A549 (cell line): ENCODE results near the gene CEBPG. TPM values are rescaled to one million over a fixed set of nuclear protein-coding genes. Genes with fewer than 3 reads are reported as not detected.

ENCODE experiments used
- ATAC-seq, 2 experiments: fragments of 200-7000 bp in 1 of 2; fragments of >200 bp in 1 of 2; cut with Nextera tagmentation in 1 of 2; cut with Tn5 transposase in 1 of 2; 3 replicates each; pipeline versions ENCODE4 v1.8.0 to v1.9.1; 2018 to 2020; ENCODE audit warnings: mild to moderate bottlenecking in 1 of 2, moderate library complexity in 1 of 2
- CTCF ChIA-PET: fragments of 300-600 bp; sonication (Branson Sonifier 250); formaldehyde crosslinking; extraction: SDS; loops from one replicate; lab custom pipeline; 2021; ENCODE audit warnings: antibody characterized with exemption, inconsistent platforms; lab: Yijun Ruan, JAX
- POLR2A ChIA-PET: fragments of 350-600 bp; formaldehyde crosslinking; extraction: SDS; loops from one replicate; lab custom pipeline; 2021; ENCODE audit warnings: antibody characterized with exemption, inconsistent platforms; lab: Yijun Ruan, JAX
- DNase-seq, 2 experiments: peaks; one replicate each; pipeline versions ENCODE4 v3.0.0 to v3.0.0-alpha.2; 2011 to 2016; ENCODE audit warnings: low read depth in 1 of 2, low spot score in 1 of 2
- FAIRE-seq: peaks from 2 replicates; lab custom pipeline; 2011; peaks lifted over from hg19 to GRCh38; lab: Jason Lieb, UNC
- H3K27ac ChIP-seq, 2 experiments: fragments of >200 bp; sonication (Bioruptor Twin); formaldehyde crosslinking; 3 replicates each; pipeline ENCODE4 v1.5.1; 2016 to 2017
- H3K4me1 ChIP-seq: fragments of >200 bp; sonication (Bioruptor Twin); formaldehyde crosslinking; 3 replicates; pipeline ENCODE4 v1.6.1; 2016
- H3K4me2 ChIP-seq: fragments of >200 bp; sonication (Bioruptor Twin); formaldehyde crosslinking; 3 replicates; pipeline ENCODE4 v1.6.1; 2016
- H3K4me3 ChIP-seq: fragments of >200 bp; sonication (Bioruptor Twin); formaldehyde crosslinking; 3 replicates; pipeline ENCODE4 v1.5.1; 2016
- H3K9me3 ChIP-seq: fragments of >200 bp; sonication (Bioruptor Twin); formaldehyde crosslinking; 3 replicates; pipeline ENCODE4 v1.6.1; 2016
- ATOH8 ChIP-seq: fragments of 250-450 bp; sonication (Bioruptor Pico); IDR thresholded peaks from 2 replicates; pipeline ENCODE4 v1.5.0; 2020; ENCODE audit warnings: low read depth, mild to moderate bottlenecking, moderate library complexity
- BCL3 ChIP-seq: fragments of >200 bp; sonication (Bioruptor Twin); formaldehyde crosslinking; IDR thresholded peaks from 3 replicates; pipeline ENCODE4 v1.6.1; 2016
- CBX2 ChIP-seq: fragments of 200-600 bp; sonication (generic); IDR thresholded peaks from 2 replicates; pipeline ENCODE4 v1.6.1; 2016; ENCODE audit warnings: low read depth, mild to moderate bottlenecking, borderline replicate concordance
- CBX8 ChIP-seq: fragments of 200-600 bp; sonication (generic); IDR thresholded peaks from 2 replicates; pipeline ENCODE4 v1.6.1; 2016
- CEBPB ChIP-seq, 2 experiments: fragments of >200 bp in 1 of 2; sonication (Bioruptor Twin) in 1 of 2; formaldehyde crosslinking in 1 of 2; IDR thresholded peaks; 2 replicates each; pipeline ENCODE4 v1.6.1; 2012 to 2016
- CTCF ChIP-seq: fragments of >200 bp; sonication (Bioruptor Twin); formaldehyde crosslinking; IDR thresholded peaks from 3 replicates; pipeline ENCODE4 v1.5.1; 2016
- E2F6 ChIP-seq: IDR thresholded peaks from 2 replicates; pipeline ENCODE4 v1.6.1; 2012; ENCODE audit warnings: low read depth, borderline replicate concordance
- EHF ChIP-seq: fragments of 250-450 bp; sonication (Bioruptor Pico); IDR thresholded peaks from 2 replicates; pipeline ENCODE4 v1.5.0; 2020; ENCODE audit warnings: mild to moderate bottlenecking
- ESRRA ChIP-seq: fragments of 150-350 bp; IDR thresholded peaks from 2 replicates; pipeline ENCODE4 v1.6.1; 2014; ENCODE audit warnings: mild to moderate bottlenecking, low read length, borderline replicate concordance
- HOXA7 ChIP-seq: fragments of 250-450 bp; sonication (Bioruptor Pico); IDR thresholded peaks from 2 replicates; pipeline ENCODE4 v1.5.0; 2020; ENCODE audit warnings: mild to moderate bottlenecking, moderate library complexity
- HOXB13 ChIP-seq: fragments of 250-450 bp; sonication (Bioruptor Pico); IDR thresholded peaks from 2 replicates; pipeline ENCODE4 v1.5.0; 2020; ENCODE audit warnings: low read depth, mild to moderate bottlenecking, moderate library complexity
- HOXB5 ChIP-seq: fragments of 250-450 bp; sonication (Bioruptor Pico); IDR thresholded peaks from 2 replicates; pipeline ENCODE4 v1.5.0; 2020; ENCODE audit warnings: mild to moderate bottlenecking, moderate library complexity
- JUN ChIP-seq, 2 experiments: fragments of >200 bp; sonication (Bioruptor Twin); formaldehyde crosslinking; IDR thresholded peaks; 2 replicates in 1 of 2; 3 replicates in 1 of 2; pipeline ENCODE4 v1.6.1; 2016 to 2017
- JUNB ChIP-seq: fragments of >200 bp; sonication (Bioruptor Twin); formaldehyde crosslinking; IDR thresholded peaks from 2 replicates; pipeline ENCODE4 v1.6.1; 2016
- MYC ChIP-seq: IDR thresholded peaks from 2 replicates; pipeline ENCODE4 v1.6.1; 2012; ENCODE audit warnings: mild to moderate bottlenecking, inconsistent platforms, low read length, improper control_type of control experiment, borderline replicate concordance
- NPAS2 ChIP-seq: fragments of 250-450 bp; sonication (Bioruptor Pico); IDR thresholded peaks from 2 replicates; pipeline ENCODE4 v1.8.0; 2022; ENCODE audit warnings: mild to moderate bottlenecking, moderate library complexity, borderline replicate concordance
- NR3C1 ChIP-seq: fragments of >200 bp; sonication (Bioruptor Twin); formaldehyde crosslinking; IDR thresholded peaks from 3 replicates; pipeline ENCODE4 v1.6.1; 2017
- PHF8 ChIP-seq: fragments of 200-600 bp; sonication (generic); IDR thresholded peaks from 2 replicates; pipeline ENCODE4 v1.6.1; 2016; ENCODE audit warnings: low read depth, mild to moderate bottlenecking, antibody characterized with exemption, moderate library complexity, borderline replicate concordance
- POLR2A ChIP-seq: IDR thresholded peaks from 2 replicates; pipeline ENCODE4 v1.6.1; 2012; ENCODE audit warnings: mild to moderate bottlenecking, low read length
- POLR2AphosphoS2 ChIP-seq: conservative IDR thresholded peaks from 2 replicates; pipeline ENCODE4 v1.6.1; 2012; ENCODE audit warnings: low read length, improper control_type of control experiment, inconsistent platforms
- RAD21 ChIP-seq, 2 experiments: fragments of >200 bp in 1 of 2; sonication (Bioruptor Twin) in 1 of 2; formaldehyde crosslinking in 1 of 2; IDR thresholded peaks in 1 of 2; conservative IDR thresholded peaks in 1 of 2; 2 replicates in 1 of 2; 3 replicates in 1 of 2; pipeline ENCODE4 v1.6.1; 2012 to 2018; ENCODE audit warnings: inconsistent platforms in 1 of 2
- RARB ChIP-seq: fragments of 250-450 bp; sonication (Bioruptor Pico); IDR thresholded peaks from 2 replicates; pipeline ENCODE4 v1.8.0; 2021; ENCODE audit warnings: mild to moderate bottlenecking, moderate library complexity
- RCOR1 ChIP-seq: fragments of 150-350 bp; IDR thresholded peaks from 2 replicates; pipeline ENCODE4 v1.6.1; 2014; ENCODE audit warnings: antibody characterized with exemption, low read length, low read depth
- RFX5 ChIP-seq: fragments of 450-650 bp; IDR thresholded peaks from 2 replicates; pipeline ENCODE4 v1.7.1; 2014; ENCODE audit warnings: antibody characterized with exemption, mild to moderate bottlenecking, moderate library complexity
- TFCP2L1 ChIP-seq: fragments of 250-450 bp; sonication (Bioruptor Pico); IDR thresholded peaks from 2 replicates; pipeline ENCODE4 v1.5.0; 2021; ENCODE audit warnings: mild to moderate bottlenecking
- TP53 ChIP-seq: fragments of 250-450 bp; sonication (Bioruptor Pico); IDR thresholded peaks from 2 replicates; pipeline ENCODE4 v1.5.0; 2021; ENCODE audit warnings: mild to moderate bottlenecking, moderate library complexity
- USF2 ChIP-seq: fragments of 450-650 bp; IDR thresholded peaks from 2 replicates; pipeline ENCODE4 v1.6.1; 2014; ENCODE audit warnings: antibody characterized with exemption
- ZFP36 ChIP-seq: fragments of 450-650 bp; IDR thresholded peaks from 2 replicates; pipeline ENCODE4 v1.6.1; 2014; ENCODE audit warnings: borderline replicate concordance; ENCODE audit not compliant: partially characterized antibody
- ZNF302 ChIP-seq: fragments of 250-450 bp; sonication (Bioruptor Pico); IDR thresholded peaks from 2 replicates; pipeline ENCODE4 v1.9.0; 2021; ENCODE audit warnings: inconsistent platforms, mild to moderate bottlenecking, moderate library complexity
- WGBS: methylation state at CpG from one replicate; pipeline ENCODE4 v1.1.6; 2017; ENCODE audit errors: missing lambda C conversion rate; 5-methylcytosine and 5-hydroxymethylcytosine counted together
- polyA minus RNA-seq: library from RNA; depleted of rRNA, polyadenylated mRNA; stranded (reverse); fragments of >200 nt; gene quantifications from 2 replicates; pipeline ENCODE4 v1.2.3, GENCODE V29; 2011; rRNA and poly(A)+ RNA removed
- polyA plus RNA-seq, 4 experiments: library from polyadenylated mRNA; depleted of rRNA in 3 of 4; stranded (reverse); fragments of >200 nt; fragmentation: RNase III in 1 of 4; extraction: RNeasy Plus Mini Kit Qiagen cat#74134 plus additional on column Dnase treatment in 1 of 4; gene quantifications; 2 replicates in 3 of 4; 3 replicates in 1 of 4; pipeline ENCODE4 v1.2.3, GENCODE V29; 2011 to 2017
- TF ChIP-seq, protein P1 (sequence below): fragments of 150-350 bp; IDR thresholded peaks from 2 replicates; pipeline ENCODE4 v1.6.1; 2014; ENCODE audit warnings: low read depth, mild to moderate bottlenecking, low read length
- TF ChIP-seq, protein P2 (sequence below): IDR thresholded peaks from 2 replicates; pipeline ENCODE4 v1.6.1; 2012
- TF ChIP-seq, protein P3 (sequence below): IDR thresholded peaks from 2 replicates; pipeline ENCODE4 v1.6.1; 2012

The CEBPG gene
- 104 and 138 TPM in 2 replicates for polyA plus RNA-seq (2011; rRNA removed)
- polyA plus RNA-seq (2012; cell fraction: cytosol; rRNA removed) = 25.7 and 27.7 TPM in 2 replicates
- polyA plus RNA-seq (2012; cell fraction: nucleus; rRNA removed) = 11.1 and 12.8 TPM in 2 replicates
- polyA plus RNA-seq (2017; fragmentation: RNase III; extraction: RNeasy Plus Mini Kit Qiagen cat#74134 plus additional on column Dnase treatment) = 34.0 to 35.7 TPM (median 34.3 TPM) in 3 replicates
- 62.1 and 64.8 TPM in 2 replicates for polyA minus RNA-seq

DNA sequence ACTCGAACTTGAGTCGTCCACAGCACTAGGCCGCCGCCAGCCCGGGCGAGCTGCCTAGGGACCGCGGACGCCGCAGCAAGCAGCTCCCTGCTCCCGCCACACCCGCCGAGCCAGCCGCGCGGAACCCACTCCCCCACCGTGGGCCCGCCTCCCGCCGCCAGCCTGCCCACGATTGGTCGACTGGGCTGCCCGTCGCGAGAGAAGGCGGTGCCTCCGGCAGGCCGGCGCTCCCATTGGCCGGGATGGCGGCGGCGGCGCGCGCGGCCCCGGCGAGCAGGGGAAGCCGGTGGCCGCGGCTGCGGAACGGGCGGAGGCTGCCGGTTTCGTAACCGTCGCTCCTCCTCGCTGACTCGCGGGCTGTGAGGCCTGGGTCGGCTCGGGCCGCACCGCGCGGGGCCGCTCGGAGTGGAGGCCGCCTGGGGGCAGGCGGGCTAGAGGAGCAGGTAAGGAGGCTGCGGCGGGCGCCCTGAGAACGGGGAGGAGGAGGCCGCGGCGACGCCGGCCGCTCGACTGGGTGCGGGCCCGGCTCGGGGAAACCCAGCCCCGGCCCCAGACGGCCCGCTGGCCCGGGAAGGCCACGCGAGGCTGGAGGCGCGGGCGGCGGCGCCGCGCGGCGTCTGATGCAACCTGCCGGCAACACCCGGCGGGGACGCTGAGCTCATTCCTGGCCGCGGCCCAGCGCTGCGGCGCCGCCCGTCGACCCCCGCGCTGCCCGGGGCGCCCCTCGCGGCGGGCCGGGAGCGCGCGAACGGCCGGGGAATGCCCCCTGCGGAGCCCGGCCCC is at the start of gene CEBPG:
Gene CEBPG, plus strand, starts transcription at position 257 of the 783 bp plus-strand sequence. CDS start 5,531 bp downstream, outside the sequence.
- ATAC-seq (peak; percentile 91 to 97), FAIRE-seq (no peak), DNase-seq (peak; percentile 97 to 100)
- Histone ChIP-seq H3K4me1 (peaks cover 37% of the 10 kb centered on the region), H3K4me2 (peak within 1 kb of the TSS; percentile 79), H3K9me3 (no peaks in the 10 kb centered on the region), H3K27ac (peak within 1 kb of the TSS; percentile 92 to 95), H3K4me3 (peak within 1 kb of the TSS; percentile 65)
- under 1% methylated on average over 63 of the region's 118 CpGs for WGBS
- ChIA-PET CTCF (interaction anchor here (0.6 to 8.0 kb wide), 32 partner anchors 10 to 404 kb away, joined by 3 to 57 read pairs (median 5); partner anchors contain the start of gene CEBPA), POLR2A (interaction anchor here (0.5 to 6.7 kb wide), 43 partner anchors 9 to 872 kb away, joined by 3 to 160 read pairs (median 4); partner anchors contain the start of genes CEBPA and PEPD)
- TF ChIP-seq BCL3 = peak; percentile 95
- TF ChIP-seq, protein P1, sequence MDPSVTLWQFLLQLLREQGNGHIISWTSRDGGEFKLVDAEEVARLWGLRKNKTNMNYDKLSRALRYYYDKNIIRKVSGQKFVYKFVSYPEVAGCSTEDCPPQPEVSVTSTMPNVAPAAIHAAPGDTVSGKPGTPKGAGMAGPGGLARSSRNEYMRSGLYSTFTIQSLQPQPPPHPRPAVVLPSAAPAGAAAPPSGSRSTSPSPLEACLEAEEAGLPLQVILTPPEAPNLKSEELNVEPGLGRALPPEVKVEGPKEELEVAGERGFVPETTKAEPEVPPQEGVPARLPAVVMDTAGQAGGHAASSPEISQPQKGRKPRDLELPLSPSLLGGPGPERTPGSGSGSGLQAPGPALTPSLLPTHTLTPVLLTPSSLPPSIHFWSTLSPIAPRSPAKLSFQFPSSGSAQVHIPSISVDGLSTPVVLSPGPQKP = no peak
- TF ChIP-seq USF2 = no peak
- TF ChIP-seq HOXB13 (CRISPR knock-in tag) = no peak
- TF ChIP-seq RCOR1 = no peak
- TF ChIP-seq TFCP2L1 (CRISPR knock-in tag) = no peak
- peak; percentile 91 for TF ChIP-seq MYC
- no peak for TF ChIP-seq EHF (CRISPR knock-in tag)
- no peak for TF ChIP-seq HOXB5 (CRISPR knock-in tag)
- TF ChIP-seq JUNB = no peak
- TF ChIP-seq JUN (IDR thresholded peaks at IDR 0.05) = peak; percentile 87 to 97; a peak in 4 of 5 replicates
- no peak for TF ChIP-seq ZNF302 (CRISPR knock-in tag)
- no peak for TF ChIP-seq TP53 (CRISPR knock-in tag)
- TF ChIP-seq HOXA7 (CRISPR knock-in tag) = no peak
- no peak for TF ChIP-seq ESRRA
- TF ChIP-seq NR3C1 = no peak
- TF ChIP-seq PHF8 = peak; percentile 97
- TF ChIP-seq NPAS2 = no peak
- TF ChIP-seq RAD21 (conservative IDR thresholded peaks at IDR 0.05 in 1 of 2, IDR thresholded peaks at IDR 0.05 in 1 of 2) = no peak
- peak; percentile 89 to 91 for TF ChIP-seq CEBPB (IDR thresholded peaks at IDR 0.05)
- peak; percentile 43; the same call in 2 of the 3 replicates for TF ChIP-seq CTCF
- TF ChIP-seq CBX2 = no peak
- no peak for TF ChIP-seq POLR2AphosphoS2
- peak; percentile 92 for TF ChIP-seq POLR2A
- no peak for TF ChIP-seq RARB (CRISPR knock-in tag)
- TF ChIP-seq, protein P2, sequence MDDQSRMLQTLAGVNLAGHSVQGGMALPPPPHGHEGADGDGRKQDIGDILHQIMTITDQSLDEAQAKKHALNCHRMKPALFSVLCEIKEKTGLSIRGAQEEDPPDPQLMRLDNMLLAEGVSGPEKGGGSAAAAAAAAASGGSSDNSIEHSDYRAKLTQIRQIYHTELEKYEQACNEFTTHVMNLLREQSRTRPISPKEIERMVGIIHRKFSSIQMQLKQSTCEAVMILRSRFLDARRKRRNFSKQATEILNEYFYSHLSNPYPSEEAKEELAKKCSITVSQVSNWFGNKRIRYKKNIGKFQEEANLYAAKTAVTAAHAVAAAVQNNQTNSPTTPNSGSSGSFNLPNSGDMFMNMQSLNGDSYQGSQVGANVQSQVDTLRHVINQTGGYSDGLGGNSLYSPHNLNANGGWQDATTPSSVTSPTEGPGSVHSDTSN = peak; percentile 98
- TF ChIP-seq RFX5 = peak; percentile 27; the same call in 1 of the 2 replicates
- TF ChIP-seq, protein P3, sequence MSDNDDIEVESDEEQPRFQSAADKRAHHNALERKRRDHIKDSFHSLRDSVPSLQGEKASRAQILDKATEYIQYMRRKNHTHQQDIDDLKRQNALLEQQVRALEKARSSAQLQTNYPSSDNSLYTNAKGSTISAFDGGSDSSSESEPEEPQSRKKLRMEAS = peak; percentile 77
- no peak for TF ChIP-seq CBX8
- TF ChIP-seq ATOH8 (CRISPR knock-in tag) = no peak
- TF ChIP-seq E2F6 = no peak; the same call in 1 of the 2 replicates
- TF ChIP-seq ZFP36 = no peak
